SHP77 (cell line): ENCODE measurements around the gene SLC37A1.
"Not testable (repeated sequence)": the region's sequence is repeated elsewhere in the genome, so short reads cannot be mapped to it uniquely, and the experiment has no call there.

Experiments
- DNase-seq, 2 experiments: peaks; one replicate each; lab custom pipeline; 2025; lab: John Stamatoyannopoulos, UW

SLC37A1 gene

GRCh38 chr21:42595283-42596187 is 81.9 kb downstream of the SLC37A1 start:
- DNase-seq, result no peak

DNA sequence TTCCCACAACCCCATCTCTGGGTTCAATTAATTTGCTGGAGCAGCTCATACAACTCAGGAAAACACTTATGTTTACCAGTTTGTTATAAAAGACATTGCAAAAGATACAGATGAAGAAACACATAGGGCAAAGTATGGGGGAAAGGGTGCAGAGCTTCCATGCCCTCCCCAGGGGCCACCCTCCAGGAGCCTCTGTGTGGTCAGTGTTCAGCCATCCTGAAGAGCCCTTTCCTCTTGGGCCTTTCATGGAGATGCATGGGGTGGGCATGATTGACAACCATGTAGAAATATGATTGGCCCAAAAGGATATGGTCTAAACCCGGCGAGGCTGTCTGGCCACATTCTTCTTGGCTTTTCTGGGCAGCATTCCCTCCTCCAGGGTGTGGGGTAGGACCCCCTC is 83.0 kb downstream of the SLC37A1 start:
- DNase-seq, result no peak

DNA sequence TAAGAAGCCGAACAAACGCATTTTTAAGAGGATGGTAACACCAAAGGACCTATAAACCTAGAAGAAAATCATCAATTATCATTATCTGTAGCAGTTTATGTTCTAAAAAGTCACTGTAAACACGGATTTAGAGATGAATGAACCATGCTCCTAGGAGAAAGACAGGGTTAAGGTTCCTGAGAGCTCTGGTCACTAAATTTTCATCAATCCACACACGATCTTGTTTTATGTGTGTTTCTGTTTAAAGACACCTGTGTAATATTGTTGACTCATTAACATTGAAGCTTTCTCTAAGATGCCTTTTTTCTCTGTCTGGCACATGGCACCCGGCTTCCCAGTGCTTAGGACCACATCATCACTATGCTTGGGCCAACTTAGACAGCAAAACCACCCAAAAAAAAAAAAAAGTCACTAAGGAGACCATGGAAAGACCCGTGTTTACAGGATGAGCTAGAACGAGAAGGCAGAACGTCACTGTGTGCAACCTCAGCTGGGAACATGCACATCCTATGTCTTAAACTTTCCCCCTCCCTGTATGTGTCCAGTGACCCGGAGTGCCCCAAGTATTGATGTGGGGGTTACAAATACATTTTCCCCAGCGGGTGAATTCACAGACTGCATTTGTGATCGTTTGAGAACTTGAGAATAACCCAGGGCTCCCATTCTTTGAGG is 84.0 kb downstream of the SLC37A1 start:
- DNase-seq, result no peak

- DNase-seq, result no peak
These were observed 84.6 kb downstream of the SLC37A1 start for GRCh38 chr21:42598159-42598735.

DNA sequence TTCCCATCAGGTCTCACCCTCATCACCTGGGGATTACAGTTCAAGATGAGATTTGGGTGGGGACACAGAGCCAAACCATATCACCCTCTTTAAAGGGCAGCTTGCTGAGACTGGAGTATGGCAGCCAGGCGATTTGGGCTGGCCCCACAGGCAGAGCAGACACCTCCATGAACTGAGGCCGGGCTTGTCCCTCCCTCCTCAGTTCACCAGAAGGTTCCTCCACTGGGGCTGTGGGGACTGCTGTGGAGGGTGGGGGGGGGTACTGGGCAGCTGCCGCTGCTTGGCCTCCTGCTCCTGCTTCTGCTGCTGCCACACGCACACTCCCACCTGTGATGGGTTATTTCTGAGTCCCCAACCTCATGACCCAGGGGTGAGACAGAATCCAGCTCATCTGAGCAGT is 85.8 kb downstream of the SLC37A1 start:
- DNase-seq, result no peak

- DNase-seq, result no peak
These were observed 86.3 kb downstream of the SLC37A1 start for GRCh38 chr21:42599962-42600361.

DNA sequence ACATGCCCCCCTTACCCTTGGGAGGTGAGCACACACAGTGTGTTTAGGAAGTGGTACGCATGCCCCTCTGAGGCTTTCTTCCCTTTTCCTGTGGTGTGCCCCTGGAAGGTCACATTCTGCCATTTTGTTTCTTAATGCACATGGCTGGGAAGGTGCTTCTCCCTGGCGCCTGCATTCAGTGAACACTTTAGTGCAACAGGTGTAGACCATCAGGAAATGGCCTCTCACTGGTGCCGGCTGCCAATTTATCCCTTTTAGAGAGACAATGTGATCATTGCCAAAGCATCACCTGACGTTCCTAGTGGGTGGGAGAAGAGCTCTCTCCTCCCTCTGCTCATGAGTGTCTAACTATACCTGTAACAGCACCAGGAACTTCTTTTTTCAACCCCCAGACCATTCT is 88.0 kb downstream of the SLC37A1 start:
- no peak for DNase-seq

DNA sequence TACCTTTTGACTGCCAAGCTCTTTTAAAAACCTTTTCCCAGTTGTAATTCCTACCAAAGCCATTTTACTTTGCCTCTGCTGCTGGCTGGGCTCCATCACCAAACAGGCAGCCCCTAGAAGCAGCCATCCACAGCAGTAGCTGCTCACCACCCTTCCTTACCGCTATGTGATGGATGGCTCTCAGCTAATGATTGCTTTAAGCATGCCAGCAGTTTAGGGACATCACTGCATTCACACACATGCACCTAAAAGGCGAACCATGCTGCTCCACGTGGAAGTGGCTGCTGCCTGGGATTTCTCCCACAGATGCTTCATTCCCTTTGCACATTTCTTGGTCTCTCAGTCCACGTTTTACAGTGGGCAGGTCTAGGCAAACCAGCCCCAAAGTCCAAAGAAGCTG is 93.5 kb downstream of the SLC37A1 start:
- DNase-seq, result no peak

DNA sequence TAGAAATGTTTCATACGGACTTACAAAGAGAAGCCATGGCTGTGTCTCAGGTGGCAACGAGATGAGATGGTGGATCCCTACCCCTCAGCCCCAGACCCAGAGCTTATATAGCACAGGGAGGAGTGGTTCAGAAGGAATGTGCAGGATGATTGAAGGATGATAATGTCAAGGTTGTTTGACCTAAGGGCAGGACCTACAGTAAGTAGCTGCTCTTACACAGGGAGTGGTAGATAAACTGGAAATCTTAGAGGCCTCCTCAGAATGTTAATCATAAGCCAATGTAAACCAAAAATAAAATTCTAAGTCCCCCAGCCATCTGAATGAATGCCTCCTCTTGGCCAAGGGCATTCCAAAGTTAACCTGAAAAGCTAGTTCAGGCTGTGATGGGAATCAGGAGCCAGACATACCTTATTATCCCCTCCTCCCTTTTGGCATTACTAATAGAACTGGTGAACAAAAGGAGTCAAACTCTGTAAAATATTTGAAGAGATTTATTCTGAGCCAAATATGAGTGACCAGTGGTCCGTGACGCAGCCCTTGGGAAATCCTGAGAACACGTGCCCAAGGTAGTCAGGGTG is 94.0 kb downstream of the SLC37A1 start:
- no peak for DNase-seq

GRCh38 chr21:42608446-42608845 is 94.8 kb downstream of the SLC37A1 start:
- no peak for DNase-seq

- DNase-seq, result no peak
These were observed 96.2 kb downstream of the SLC37A1 start for GRCh38 chr21:42609811-42610210.

DNA sequence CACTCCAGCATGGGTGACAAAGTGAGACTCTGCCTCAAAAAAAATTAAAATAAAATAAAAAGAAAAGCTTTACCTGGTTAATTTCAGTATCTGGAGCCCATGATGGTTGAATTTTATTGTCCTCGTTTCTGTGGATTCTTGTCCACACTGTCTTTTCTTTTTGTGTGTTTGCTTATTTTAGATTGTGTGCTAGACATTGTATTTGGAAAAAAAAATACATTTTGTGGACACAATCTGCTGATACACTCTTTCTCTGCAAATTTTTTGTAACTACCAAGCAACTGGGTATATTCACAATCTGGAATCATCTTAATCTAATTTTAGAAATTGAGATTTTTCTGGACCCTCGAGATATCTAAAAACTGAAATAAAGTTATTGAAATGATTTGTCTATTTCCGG is 98.2 kb downstream of the SLC37A1 start:
- no peak for DNase-seq

GRCh38 chr21:42612390-42612789 is 98.7 kb downstream of the SLC37A1 start:
- DNase-seq, result no peak

GRCh38 chr21:42613756-42614155 is 100.1 kb downstream of the SLC37A1 start:
- no peak for DNase-seq

GRCh38 chr21:42614396-42614795 is 100.7 kb downstream of the SLC37A1 start:
- no peak for DNase-seq

DNA sequence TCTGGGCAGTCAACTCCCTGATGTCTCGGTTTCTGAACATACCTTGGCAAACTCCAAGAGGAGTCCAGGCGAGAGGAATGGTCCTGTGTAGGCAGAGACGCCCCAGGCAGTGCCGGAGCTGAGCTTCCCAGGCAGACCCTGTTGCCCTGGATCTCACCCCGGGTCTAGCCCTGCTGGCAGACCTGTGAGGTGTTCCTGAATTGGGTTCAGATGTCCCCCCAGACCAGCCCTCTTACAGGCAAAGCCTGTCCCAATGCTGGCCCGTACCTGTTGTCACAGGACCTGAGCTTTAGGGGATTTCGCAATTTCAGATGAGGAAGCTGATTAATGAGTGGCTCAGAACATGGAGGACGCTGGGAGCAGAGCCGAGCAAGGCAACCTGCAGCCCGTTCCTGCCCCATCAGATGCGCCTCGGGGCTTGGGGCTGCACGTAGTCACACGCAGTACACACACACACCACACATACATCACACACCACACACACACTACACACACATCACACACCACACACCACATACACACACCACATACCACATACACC is 101.2 kb downstream of the SLC37A1 start:
- DNase-seq, result no peak

- not testable (repeated sequence) for DNase-seq
These were observed 101.7 kb downstream of the SLC37A1 start for GRCh38 chr21:42615377-42615776.

DNA sequence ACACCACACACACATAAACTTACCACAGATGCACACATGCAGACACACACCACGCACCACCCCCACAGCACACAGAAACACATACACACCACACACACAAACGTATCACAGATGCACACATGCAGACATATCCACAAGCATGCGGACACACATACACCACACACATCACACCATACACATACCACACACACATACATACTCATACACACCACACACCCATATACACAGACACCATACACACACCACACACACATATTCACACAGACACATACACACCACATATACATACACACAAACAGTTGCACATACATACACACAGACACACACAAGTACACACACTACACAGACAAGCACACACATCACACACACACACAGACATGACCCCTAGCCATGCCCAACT is 102.3 kb downstream of the SLC37A1 start:
- no peak for DNase-seq

- DNase-seq, result no peak
These were observed 102.8 kb downstream of the SLC37A1 start for GRCh38 chr21:42616446-42616845.

DNA sequence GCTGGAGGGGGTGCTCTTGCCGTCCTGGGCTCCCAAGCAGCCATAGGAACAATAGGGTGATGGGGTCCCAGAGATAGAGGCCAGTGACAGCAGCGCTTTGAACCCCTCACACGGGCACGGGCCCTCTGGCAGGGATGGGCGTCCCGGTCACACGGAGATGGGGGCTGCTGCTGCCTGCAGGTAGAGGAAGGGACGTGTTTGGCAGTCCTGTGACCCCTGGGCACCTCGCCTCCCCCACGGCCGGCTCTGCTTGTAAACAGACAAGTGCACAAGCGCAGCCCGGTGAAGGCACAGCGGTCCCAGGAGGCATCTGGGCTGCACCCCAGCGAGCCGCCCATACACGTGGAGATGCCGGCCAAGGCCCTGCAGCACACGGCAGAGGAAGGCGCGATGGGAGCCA is 103.3 kb downstream of the SLC37A1 start:
- no peak for DNase-seq

DNA sequence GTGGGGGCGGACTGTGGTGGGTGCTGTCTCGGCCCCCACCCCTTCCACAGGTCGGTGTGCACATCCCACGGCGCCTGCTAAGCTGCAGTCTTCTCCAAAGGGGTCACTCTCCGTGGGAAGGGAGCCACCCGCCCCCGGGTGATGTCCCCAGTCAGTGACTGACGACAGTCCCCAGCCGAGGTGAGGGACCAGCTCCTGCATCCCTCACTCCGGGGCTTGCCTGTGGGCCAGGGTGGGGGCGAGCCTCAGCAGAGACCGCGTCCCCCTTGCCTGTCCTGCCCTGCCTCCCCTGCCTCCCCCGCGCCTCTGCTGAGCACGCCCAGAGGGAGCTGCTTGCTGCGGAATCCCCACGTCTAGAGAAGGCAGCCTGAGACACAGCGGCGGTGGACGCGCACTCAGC is 103.8 kb downstream of the SLC37A1 start:
- no peak for DNase-seq

- no peak for DNase-seq
These were observed 105.1 kb downstream of the SLC37A1 start for GRCh38 chr21:42618707-42619102.
